ENCODE data around the gene CAMK4. TPM values are rescaled to one million over a fixed set of nuclear protein-coding genes. Genes with fewer than 3 reads are reported as not detected.

The CAMK4 gene
- total RNA-seq, 1 experiment from 2014 or later: 6.3 TPM

- H3K23ac ChIP-seq (ENCODE audit: insufficient read length, low read depth, low read length): no peak overlapping the region
- H3K36me3 Mint-ChIP-seq (ENCODE audit: insufficient read depth in 1 of 3, low read depth in 3 of 3): no peaks in the 10 kb centered on the region
- no peaks in the 10 kb centered on the region for H4K20me1 ChIP-seq (ENCODE audit: control insufficient read depth, insufficient read depth, insufficient read length)
- H4K5ac ChIP-seq (ENCODE audit: insufficient read length, low read depth, low read length): no peak overlapping the region
- H3K4me1 Mint-ChIP-seq: peaks cover 16 to 17% of the 10 kb centered on the region in 2 experiments
- no peaks in the 10 kb centered on the region for H3K23me2 ChIP-seq (ENCODE audit: insufficient read length, low read depth, low read length, poor library complexity, severe bottlenecking)
- H2BK120ac ChIP-seq (ENCODE audit: low read depth, low read length, poor library complexity, severe bottlenecking): no peak overlapping the region
- H3K9me3 Mint-ChIP-seq: no peaks in the 10 kb centered on the region
- TF ChIP-seq CTCF (conservative IDR thresholded peaks at IDR 0.05): no peak
- no peaks in the 10 kb centered on the region for H3K27me3 ChIP-seq (ENCODE audit: insufficient read depth, low read length)
- H2BK20ac ChIP-seq (ENCODE audit: low read depth, low read length, poor library complexity, severe bottlenecking): no peak overlapping the region
- no peak overlapping the region for H3K27ac Mint-ChIP-seq
- no peak overlapping the region for H4K91ac ChIP-seq (ENCODE audit: insufficient read length, low read depth, low read length)
- DNase-seq: no peak
- no peak overlapping the region for H2AK5ac ChIP-seq (ENCODE audit: insufficient read length, low read length)
- H3T11ph ChIP-seq (ENCODE audit: low read length): no peak overlapping the region
- no peak overlapping the region for H3K4me3 Mint-ChIP-seq
- H3K56ac ChIP-seq (ENCODE audit: insufficient read length, low read depth, low read length): no peak overlapping the region
- H4K8ac ChIP-seq (replicated peaks; ENCODE audit: insufficient read length, low read depth, low read length): no peak overlapping the region
- H3K79me1 ChIP-seq (ENCODE audit: insufficient read depth, low read depth, low read length, poor library complexity, severe bottlenecking): no peaks in the 10 kb centered on the region
- no peaks in the 10 kb centered on the region; the same call in 1 of the 2 replicates for H3K4me1 ChIP-seq (ENCODE audit: insufficient read depth, low read length)
- no peak overlapping the region for H2BK5ac ChIP-seq (ENCODE audit: insufficient read length, low read length)
- H3K9me3 ChIP-seq (ENCODE audit: control insufficient read depth, low read depth, low read length): no peaks in the 10 kb centered on the region
- H3K27me3 Mint-ChIP-seq (ENCODE audit: low read depth): no peaks in the 10 kb centered on the region
- no peak overlapping the region for H3K4me2 ChIP-seq (ENCODE audit: insufficient read depth, insufficient read length, low read length)
- WGBS (ENCODE audit: extremely low coverage, insufficient read length, low lambda C conversion rate): no CpG with 5 or more reads among the region's 6 CpGs
- H2BK15ac ChIP-seq (ENCODE audit: low read depth, low read length): no peak overlapping the region
- no peak overlapping the region for H3K18ac ChIP-seq (ENCODE audit: insufficient read length, low read depth, low read length)
- H3K27ac ChIP-seq (ENCODE audit: insufficient read length, low read depth, low read length): no peak overlapping the region
- no peak overlapping the region for H2BK12ac ChIP-seq (ENCODE audit: insufficient read length, low read depth, low read length)
- no peaks in the 10 kb centered on the region for H3K79me2 ChIP-seq (ENCODE audit: insufficient read depth, low read length)
- no peak overlapping the region for H3K4ac ChIP-seq (ENCODE audit: low read depth, low read length)
- H3K9ac ChIP-seq (ENCODE audit: extremely low read depth, insufficient read length, low read length): no peak overlapping the region
- H2AFZ ChIP-seq (ENCODE audit: low read length): no peak overlapping the region
- H3K14ac ChIP-seq (ENCODE audit: insufficient read depth, low read length): no peak overlapping the region
Measured at GRCh38 chr5:111310711-111311620, 86.8 kb downstream of the CAMK4 start.
